ENCODE data around the gene PCDH15.

Gene PCDH15

DNA sequence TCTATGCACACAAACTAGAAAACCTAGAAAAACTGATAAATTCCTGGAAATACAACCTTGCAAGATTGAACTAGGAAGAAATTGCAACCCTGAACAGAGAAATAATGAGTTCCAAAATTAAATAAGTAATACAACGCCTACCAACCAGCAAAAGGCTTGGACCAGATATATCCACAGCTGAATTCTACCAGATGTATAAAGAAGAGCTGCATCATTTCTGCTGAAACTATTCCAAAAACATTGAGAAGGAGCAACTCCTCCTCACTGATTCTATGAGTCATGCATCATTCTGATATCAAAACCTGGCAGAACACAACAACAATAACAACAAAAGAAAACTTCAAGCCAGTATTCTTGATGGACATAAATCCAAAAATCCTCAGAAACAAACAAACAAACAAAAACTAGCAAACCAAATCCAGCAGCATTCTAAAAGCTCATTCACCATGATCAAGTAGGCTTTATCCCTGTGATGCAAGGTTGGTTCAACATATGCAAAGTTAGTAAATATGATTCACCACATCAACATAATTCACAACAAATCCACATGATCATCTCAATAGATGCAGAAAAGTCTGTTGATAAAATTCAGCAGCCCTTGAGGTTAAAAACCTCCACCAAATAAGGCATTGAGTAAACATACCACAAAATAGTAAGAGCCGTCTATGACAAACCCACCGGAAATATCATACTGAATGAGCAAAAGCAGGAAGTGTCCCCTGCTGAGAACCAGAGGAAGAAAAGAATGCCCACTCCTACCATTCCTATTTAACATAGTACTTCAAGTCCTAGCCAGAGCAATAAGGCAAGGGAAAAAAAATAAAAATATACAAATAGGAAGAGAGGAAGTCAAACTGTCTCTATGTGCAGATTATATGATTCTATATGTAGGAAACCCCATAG is 98.2 kb downstream of the PCDH15 start:
- no peak for DNase-seq

DNA sequence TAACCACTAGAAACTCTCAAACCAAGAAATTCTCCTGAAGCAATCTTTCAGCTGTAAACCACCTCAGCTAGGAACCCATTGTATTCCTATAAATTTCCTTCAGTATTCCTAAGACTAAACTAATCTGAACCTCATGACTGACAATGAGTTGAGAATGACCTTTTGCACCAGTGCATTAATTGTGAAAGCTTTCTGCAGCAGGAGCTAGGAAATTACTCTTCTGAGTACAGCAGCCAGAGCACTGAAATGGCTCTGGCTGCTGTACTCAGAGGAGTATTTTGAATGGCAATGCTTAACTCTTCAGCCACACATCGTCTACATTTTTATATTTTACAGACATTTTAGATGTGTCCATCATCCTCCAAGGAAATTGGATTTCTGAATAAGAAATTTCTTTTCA is 109.7 kb downstream of the PCDH15 start:
- DNase-seq, result no peak

DNA sequence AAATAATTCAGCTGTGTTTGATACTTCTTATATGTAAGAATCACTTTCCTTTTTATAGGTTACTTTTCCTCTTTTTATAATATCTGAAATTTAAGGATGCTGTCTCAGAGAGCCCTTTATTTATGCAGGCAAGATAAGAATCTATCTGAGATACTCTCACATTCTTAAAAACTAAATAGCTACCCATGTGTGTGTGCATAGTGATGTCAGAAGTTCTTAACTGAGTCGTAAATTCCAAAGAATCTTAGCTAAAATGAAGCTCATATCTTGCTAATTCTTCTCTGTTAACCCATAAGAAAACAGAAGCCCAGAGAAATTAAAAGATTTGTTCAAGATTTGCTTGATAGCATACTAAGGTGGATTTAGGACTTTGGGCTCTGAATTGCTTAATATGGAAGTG is 118.5 kb downstream of the PCDH15 start:
- no peak for DNase-seq

DNA sequence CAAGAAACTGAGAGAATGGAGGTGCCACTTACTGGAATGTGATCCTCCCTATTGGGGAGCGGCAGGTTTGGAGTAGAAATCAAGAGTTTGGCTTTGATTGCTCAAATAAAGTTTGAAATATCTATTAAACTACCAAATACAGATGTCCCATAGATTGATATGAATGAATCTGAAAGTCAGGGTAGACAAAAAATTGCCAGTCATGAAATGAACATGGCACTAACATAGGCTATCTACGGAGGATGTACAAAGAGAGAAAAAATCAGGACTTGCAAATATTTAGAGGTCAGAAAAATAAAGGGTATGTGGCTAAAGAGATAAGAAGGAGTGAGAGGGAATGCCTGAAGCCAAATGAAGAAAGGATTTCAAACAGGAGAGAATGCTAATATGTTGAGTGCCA is 119.9 kb downstream of the PCDH15 start:
- no peak for DNase-seq

DNA sequence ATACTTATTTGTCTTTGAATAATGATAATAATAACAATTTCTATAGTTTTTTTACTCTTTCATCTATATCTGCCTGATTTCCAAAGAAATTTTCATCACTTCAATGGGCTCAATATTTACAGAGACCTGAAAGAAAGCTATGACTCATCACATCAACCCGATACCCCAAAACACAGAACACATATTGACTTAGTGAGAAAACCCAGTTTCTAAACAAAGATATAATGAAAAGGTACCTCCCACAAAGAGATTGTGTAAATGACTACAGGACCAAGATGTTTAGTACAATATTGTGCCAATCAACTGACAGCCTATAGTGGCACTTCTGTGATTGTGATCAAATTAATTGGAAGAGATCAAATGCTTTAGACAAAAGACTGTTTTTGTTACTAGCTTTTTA is 133.9 kb downstream of the PCDH15 start:
- DNase-seq, result no peak

DNA sequence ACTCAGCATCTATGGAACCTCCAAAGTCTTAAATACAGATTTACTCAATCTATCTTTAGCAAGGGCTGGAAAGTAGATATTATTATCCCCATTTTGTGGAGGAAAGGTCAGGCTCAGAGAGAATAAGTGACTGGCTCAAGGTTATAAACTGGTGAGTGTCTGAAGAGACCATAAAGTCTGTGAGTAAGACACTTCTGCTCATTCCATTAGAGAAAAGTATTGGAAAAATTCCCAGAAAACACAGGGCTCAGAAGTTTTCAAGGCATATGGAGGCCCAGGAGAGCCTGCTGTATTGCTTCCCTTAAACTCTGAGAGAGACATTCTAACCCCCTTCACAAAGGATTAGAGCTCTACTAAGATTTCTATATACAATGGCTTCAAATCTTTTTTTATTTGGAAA is 134.8 kb downstream of the PCDH15 start:
- DNase-seq, result no peak

DNA sequence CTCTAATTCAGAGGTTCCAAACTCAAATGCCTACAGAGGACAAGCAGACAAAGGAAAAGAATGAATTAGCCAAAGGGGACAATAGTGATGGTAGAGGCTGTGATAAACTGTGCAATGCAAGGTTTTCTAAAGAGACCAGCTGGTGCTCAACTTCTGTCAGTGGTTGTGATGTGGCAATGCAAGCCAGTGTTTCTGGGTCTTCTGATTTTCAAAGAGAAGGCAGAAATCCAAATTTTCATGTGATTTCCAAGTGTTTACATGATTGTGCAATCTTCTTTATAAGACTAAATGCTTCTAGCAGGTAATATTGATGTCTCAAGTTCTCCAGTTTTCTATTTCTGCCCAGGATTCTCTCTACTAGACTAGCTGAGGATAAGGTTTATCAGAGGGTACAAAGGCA is 135.9 kb downstream of the PCDH15 start:
- no peak for DNase-seq

DNA sequence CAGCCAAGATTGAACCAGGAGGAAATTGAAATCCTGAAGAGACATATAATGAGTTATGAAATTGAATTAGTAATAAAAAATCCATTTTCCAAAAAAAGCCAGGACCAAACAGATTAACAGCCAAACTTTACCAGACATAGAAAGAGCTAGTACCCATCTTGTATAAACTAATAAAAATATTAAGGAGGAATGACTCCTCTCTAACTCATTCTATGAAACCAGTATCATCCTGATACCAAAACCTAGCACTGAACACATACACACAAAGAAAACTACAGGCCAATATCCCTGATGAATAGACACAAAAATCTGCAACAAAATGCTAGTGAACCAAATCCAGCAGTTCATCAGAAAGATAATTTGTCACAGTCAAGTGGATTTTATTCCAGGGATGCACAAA is 140.6 kb downstream of the PCDH15 start:
- no peak for DNase-seq

DNA sequence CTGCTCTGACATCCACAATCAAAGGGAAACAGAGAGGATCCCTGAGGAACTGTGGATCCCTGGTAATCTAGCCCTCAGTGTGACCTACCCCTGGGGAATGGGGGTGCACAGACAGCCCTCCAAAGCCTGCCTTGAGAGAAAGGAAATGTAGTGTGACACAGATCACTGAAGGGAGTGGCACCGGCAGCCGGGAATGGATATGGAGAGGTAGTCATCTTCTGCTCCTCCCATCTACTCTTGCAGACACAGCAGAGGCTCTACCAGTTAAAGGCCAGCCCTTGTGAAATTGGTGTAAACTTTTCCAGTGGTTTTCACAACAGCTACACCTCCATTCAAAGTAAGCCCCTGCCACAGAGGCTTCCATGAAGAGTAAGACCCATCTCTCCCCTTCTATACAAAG is 144.4 kb downstream of the PCDH15 start:
- DNase-seq, result no peak

DNA sequence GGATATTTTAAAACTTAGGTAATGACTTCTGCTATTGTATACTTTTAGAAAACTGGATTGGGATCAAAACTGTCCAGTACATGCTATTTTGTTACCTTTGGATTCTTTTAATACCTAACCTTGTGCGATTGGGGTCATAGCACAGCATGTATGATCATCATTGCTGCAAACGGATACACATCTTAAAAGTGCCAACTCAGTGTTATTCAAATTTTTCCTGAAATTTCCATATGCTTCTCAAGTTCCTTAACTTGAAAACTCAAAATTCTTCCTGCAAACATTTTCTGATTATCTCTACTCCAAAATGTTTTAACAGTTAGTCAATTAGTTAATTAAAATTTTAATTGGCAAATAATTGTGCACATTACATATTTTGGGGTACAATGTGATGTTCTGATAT is 147.5 kb downstream of the PCDH15 start:
- DNase-seq, result no peak

DNA sequence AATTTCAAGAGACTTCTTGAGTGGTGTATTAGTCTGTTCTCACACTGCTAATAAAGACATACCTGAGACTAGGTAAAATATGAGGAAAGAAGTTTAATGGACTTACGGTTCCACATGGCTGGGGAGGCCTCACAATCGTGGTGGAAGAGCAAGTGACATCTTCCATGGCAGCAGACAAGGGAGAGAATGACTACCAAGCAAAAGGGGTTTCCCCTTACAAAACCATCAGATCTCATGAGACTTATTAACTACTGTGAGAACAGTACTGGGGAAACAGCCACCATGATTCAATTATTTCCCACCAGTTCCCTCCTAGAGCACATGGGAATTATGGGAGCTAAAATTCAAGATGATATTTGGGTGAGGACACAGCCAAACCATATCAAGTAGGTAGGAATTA is 150.5 kb downstream of the PCDH15 start:
- DNase-seq, result no peak

DNA sequence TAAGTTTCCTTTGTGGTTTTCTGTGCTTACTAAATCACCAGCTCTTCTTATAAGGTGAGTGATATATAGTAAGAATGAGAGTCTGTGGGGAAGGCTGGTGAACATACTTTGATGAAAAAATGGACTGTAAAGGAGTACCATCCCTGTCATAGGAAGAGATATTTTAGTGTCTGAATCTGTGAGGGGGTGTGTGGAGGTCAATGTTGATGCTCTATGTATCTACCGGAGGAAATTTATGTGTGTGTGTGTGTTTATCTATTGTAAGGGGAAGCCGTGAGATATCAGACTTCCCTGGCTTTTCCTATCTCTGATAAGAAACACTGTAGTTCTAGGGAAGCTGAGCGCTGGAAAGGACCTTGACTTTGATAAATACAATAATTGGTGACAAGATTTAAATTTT is 179.0 kb downstream of the PCDH15 start:
- no peak for DNase-seq

DNA sequence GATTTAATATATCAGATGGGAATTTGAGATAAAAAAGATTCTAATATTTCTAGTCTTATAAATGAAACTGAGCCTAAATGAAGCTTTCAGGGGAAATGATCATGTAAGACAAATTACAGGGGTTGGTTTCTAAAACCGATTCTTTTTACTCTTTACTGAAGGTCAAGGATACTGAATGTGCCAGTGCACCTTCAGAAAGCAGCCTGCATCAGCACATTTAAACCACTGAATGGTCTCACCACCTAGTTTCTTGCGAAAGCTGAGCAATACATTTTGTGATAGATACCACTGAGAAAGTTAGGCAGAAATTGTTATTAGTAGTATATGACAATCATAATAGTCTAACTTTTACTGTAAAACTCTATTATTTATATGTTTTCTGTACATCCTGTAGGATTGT is 180.7 kb downstream of the PCDH15 start:
- no peak for DNase-seq

DNA sequence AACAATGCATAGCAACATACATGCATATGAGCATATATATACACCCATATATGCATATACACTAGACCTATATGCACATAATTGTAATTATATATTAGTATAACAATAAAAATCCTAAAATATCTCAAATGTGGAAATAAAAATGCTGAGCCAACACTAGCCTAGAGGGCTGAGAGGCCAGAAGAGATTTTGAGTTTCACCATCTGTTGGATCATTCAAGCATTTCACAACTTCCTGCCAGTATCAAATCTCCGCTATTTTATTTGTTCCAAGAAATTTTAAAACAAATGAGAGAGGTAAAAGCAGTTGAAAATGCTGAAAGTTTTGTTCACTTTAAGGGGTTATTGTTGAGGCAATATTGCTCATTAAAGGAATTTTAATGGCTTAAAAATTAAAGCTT is 187.0 kb downstream of the PCDH15 start:
- no peak for DNase-seq

DNA sequence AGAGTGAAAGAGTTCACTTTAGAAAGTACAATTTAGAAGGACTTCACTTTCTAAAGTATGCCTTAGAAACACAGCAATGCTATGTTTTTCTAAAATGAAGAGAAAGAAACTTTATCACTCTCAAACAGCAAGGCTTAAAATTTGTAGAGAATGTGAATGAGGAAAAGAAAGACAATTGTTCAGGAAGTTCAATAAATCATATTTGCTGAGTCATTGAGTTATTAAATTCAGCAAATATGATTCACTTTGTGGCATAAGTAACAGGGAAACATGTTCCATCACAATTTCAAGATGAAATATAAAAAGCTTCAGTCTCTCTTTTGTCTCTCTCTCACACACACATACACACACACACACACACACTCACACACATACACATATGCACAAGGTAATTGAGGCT is 187.9 kb downstream of the PCDH15 start:
- no peak for DNase-seq

DNA sequence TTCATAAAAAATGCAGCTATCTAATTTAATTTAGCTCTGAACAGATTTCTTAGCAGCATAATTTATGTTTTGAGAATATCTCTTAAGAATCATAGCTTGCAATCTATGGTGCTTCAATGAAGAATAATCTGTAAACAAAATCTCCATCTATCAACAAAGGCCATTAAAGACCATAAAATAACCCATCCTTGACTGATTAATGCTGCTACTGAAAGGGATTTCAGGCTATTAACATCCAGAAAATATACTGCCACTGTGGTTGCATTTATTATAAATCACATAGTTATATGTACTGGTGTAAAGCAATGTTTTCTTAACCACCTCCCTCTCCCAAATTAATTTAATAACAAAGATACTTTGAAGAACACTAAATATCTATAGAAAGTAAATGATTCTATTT is 191.6 kb downstream of the PCDH15 start:
- DNase-seq, result no peak

DNA sequence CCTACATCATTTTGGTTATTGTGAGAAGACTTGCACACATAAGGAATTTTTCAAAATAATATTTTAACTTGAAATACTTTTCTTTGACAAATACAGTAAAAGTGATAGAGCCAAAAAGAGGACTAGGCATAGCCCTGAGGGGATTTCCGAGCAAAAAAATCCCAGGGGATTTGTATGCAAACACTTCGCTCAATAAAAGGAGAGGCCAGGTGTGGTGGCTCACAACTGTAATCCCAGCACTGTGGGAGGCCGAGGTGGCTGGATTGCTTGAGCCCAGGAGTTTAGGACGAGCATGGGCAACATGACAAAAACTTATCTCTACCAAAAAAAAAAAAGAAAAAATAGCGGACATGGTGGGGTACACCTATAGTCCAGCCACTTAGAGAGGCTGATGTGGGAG is 193.0 kb downstream of the PCDH15 start:
- no peak for DNase-seq

DNA sequence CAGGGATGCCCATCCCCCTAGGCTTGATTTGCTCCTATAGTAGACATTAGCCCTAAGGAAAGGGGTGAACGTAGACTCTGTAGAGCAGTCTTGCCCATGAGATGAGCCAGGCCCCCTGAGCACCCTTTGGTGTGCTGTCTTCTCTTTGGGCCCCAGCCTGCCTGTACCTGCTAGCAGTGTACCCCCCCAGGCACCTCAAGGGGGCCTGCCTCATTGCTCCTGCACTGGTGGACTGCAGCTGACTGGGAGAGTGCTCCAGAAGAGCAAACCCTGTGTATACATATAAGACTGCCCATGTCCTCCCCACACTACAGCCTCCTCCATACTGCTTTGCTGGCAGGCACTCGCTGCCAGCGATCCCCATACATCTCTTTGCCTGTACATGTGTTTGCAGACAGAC is 206.7 kb downstream of the PCDH15 start:
- no peak for DNase-seq

DNA sequence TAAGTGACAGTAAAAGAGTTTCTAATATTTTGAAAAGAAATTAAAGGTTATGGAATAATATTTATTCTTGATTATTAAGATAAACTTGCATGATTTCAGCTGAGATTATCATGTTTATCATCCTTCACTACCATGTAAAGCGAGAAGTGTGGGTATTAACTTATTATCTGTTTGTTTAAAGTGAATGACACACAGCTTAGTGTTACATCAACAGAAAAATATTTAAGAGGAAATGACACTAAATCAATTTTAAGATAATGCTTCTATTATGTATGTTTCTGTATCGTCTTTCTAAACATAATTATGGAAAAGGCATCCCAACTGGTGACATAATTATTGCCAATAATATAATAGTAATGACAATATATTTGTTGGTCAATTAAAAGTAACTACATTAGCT is 213.1 kb downstream of the PCDH15 start:
- DNase-seq, result no peak

DNA sequence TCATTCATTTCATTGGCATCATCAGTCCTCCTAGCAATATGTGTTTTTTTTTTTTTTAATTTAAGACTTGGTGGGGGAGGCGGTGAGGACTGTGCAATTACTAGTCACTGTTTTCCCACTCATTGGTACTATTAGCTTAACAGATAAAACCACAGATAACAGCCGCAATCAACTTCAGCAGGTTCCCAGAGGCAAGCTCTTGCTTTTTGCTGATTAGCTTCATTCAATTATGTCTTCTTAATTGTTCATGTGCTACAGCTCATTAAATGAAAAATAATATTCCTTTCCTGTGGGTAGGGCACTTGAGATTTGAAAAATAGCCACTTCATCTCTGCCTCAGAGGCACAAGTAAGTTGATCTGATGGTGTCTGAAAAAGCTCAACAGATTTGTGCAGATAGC is 215.5 kb downstream of the PCDH15 start:
- no peak for DNase-seq

DNA sequence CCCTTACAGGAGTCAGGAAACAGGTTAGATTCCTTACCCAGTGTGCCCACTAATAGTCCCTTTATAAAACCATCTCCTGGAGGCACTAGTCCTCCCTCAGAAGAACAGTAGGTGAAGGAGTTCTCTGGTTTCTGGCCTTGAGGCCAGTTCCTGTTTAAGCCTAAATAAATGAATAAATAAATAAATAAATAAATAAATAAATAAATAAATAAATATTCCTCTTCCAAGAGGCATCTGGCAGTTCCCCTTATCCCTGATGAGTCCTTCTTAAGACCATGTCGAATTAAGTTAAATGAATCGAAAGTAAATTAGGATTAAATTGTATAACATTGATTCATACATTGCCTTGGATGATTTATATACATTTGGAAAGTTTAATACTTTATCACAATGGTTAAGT is 223.3 kb downstream of the PCDH15 start:
- no peak for DNase-seq

DNA sequence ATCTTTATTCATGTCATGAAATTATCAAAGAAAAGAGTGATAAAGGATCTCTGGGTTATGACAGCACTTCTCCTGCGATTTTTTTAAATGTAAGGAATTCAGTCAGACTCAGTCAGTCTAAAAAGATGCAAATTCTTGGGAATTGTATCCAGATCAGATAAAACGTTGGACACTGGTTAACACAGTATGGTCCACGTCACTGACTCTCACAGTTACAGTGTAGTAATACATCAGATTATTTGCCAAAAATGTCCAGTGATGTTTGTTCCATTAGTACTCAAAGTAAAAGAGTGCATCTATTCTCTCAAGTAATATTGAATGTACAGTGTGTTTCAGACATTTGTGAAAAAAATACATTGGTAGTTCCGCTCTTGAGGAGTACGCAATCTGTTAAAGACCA is 224.5 kb downstream of the PCDH15 start:
- no peak for DNase-seq

DNA sequence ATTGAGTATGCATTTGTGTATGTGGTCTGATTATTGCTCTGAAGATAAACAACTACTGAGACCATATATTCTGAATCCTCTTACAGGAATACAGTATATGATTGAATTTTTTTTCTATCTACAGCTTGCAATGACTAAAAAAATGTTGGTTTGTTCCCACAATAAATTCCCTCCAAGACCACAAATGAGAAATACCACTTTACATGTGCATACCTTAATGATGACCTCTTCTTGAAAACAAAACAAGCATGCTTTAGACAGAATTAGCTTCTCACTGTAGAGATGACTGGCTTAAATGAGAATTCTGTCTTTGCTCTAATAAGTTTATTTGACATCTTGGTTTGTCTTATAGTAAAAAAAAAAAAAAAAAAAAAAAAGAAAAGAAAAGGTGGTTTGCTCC is 241.5 kb downstream of the PCDH15 start:
- no peak for DNase-seq

DNA sequence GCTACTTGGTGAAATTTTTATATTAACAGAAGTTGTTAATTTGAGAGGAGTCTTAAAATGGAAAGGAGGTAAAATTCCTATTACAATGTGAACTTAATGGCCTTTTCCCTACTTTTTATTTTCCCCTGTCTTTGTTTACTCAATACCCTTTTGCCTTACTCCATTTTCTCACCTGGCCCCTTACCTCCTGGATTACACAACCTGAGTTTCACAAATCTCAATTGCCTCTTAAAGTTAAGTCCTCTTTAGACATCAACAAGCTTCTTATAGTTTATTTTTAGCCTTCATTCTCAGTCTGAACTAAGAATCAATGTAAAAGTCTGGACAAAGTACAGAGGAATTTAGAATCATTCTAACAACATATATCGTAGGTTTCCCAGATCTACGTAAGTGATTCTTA is 247.0 kb downstream of the PCDH15 start:
- no peak for DNase-seq

DNA sequence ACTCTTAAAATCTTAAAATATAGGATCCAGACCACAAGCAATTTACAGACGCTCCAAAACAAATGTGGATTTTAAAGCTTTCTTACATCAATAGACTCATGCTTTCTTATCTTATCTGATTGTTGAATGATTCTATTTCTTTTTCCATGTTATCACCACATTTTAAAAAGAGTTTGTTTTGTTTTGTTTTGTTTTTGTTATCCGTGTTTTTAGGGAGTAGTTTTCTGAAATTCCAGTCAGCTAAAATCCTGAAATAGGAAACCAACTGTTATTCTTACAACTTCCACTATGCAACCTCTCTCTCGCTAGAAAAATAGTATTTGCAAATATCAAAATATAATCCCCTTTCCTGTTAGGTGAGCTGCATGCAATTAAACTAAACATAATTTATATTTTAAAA is 251.0 kb downstream of the PCDH15 start:
- DNase-seq, result no peak

Measured in cortex of kidney (tissue), 1 donor.